T1000 (cell line): ENCODE measurements around the gene MTCH1.

ENCODE experiments used
- DNase-seq: peaks from one replicate; lab custom pipeline; 2025; ENCODE audit warnings: mixed read lengths; lab: John Stamatoyannopoulos, UW

The MTCH1 gene

DNA sequence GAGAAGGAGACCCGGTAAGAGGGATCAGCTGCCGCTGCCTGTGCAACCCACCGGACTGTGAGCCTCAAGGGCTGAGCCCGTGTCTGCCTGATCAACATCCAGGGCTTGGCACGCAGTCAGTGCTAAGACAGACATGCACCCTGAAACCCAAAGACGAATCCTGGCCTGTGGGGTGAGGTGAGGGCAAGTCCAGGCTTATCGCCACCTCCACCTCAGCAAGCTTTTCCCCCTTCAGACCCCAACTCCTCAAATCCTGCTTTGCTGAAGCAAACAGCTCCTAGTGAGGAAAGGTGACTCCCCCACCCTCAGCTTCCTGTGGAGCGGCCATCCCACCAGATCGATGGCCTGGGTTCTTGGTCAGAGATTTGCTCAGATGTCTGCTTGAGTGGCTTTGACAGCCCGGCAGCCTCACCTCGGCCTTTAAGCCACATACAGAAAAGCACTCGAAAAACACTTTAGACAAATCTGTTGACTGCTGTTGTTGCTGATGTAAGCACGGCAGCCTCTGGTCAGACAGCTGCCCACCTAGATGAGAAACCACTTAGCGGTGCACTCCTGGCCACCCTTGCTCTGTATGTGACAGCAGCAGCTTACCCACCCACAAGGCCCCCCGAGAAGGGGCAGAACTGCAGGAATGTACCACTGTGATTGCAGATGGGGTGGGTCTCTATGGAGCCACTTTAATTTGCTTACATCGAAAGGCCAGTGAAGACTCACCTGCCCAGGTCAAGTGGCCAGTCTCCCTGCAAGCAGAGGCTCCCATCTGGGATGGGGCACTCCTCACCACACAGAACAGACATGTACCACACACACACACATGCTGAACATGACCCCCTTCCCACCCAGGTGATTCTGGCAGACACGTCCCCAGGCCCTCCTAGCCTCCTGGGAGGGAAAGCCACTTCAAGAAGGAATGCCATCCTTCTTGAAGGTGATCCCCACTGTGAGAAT lies 14.8 kb downstream of the MTCH1 start:
- DNase-seq, result no peak

DNA sequence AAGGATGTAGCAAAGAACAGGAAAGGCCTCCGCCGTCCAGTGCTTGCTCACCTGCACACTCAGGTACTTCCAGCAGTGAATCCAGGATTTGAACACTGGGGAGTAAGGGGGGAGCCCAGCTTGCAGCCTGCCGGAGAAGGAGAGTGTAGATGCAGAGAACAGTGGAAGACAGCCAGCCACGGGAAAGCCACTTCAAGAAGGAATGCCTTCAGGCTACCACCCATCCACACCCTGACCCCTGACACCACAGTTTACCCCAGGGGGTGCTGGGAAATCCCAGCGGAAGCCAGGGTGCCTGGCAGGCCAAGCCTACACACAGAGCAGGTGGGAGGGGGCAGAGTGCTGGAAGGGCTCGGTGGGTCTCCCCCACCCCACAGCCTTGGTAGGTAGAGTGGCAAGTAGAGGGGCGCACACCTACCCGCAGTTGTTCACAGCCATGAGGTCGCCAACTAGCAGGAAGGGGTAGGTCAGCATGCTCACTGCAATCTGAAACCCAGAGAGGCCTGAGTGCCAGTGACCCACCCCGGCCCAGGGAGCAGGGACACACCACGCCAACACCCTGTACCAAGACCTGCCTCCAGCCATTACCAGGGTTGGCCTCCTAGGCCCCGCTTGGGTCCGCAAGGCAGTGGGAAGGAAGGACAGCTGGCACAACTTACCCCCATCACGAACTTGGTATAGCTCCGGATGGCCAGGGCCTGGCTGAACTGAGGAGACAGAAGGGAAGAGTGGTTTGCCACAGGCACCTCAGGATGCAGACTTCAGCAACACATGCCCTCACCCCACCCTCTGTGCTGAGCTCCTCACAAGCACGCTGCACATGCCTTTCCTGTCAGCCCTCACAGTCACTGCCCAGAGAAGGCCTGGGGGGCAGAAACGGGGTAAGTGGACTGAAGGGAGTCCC lies 15.8 kb downstream of the MTCH1 start:
- DNase-seq, result no peak

DNA sequence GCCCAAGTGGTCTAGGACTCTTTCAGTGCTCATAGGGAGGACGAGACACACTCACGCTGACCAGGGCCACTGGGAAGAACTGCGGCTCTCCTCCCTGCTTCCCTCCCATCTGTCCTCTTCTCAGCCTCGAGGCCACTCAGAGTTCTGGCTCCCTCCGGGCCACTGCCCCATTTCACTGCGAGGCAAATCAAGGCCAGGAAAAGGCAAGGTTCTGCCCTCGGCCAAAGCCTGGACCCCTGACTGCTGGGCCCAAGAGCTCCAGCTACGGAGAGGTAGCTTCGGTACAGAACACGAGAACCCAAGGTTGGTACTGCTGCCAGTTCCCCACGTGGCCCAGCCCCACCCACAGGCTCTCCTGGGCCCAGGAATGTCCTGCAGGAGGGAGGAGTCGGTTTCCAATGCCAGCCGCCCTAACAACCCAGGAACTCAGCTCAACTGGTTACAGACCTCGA lies 16.7 kb downstream of the MTCH1 start:
- DNase-seq, result no peak

DNA sequence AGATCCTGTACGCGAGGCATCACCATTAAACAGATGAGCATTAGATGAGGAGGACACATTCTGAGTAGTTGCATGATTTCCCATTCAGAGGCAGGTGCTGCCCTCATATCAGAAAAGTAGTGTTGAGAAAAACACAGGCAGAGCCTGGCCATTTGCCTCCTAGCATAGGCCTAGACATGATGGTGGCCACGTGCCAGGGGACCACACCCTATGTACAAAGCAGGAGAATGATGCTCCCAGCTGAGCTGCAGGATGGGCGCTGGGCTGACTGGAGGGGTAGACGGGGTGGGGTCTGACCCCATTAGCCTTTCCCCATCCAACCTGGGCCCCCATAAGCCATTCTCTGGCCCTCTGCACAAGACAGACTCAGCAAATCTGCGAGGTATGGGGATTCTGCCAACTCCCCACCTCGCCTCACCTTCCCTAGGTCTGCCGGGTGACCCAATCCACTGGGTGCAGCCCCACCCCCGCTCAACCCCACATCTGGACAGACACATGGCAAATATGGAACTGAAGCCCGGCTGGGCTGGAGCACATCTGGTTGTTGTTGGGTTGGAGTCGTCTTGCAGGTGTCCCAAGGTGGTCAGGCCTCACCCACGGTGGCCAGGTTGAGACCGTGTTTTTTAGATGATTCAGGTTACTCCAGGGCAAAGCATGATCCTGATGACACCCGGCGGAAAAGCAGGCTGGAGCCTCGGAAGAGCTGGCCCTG lies 17.6 kb downstream of the MTCH1 start:
- DNase-seq, result no peak

DNA sequence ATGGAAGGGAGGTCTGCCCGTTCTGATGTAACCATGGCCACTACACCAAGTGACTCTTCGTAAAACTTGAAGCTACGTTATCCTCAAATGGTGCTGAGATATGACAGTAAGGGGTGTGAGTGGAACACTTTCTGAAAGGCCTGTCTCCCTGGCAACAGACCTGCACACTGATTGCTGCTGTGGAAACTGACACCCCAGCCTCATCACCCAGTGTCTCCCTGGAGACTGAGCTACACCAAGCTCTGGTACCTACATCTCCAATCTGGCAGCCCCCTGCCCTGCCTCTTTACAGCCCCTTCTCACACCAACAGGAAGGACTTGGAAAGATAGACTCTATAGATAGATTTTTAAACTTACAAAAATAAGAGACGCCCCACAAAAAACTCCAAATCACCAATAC lies 18.2 kb downstream of the MTCH1 start:
- DNase-seq, result no peak

DNA sequence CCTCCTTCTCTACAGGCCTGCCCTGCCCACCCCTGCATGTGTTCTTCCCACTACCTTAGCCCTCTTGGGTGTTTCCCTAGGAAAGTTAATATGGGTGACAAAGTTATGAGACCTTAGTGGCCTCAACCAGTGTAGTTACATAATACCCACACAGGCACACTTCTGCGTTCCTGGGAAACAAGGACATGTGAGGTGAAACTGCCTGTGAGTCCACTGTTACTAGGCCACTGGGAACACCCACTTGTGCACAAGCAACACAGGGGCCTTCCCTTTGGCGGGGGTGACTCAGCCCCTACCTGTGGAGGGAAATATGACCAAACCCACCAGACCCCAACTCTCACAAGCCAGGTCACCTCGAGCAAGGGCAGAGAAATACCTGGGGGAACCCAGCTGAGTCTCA lies 18.7 kb downstream of the MTCH1 start:
- no peak for DNase-seq

DNA sequence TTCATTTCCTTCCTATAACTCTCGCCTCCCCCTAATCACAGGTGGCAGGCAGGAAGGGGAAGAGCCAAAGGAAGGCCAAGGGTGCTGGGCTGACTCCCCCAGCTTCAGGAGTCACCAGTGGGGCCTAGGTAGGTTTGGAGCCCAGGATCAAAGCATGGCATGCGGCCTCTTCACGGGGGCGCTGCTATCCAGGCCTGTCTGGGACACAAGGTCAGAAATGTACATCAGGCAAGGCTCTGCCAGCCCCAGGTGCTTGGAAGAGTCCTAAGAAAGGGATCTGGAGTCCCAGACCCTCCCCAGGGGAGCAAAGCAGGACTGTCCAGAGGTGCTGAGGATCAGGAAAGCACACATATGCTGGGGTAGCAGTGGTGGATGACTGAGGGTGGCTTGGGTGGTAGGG lies 21.1 kb downstream of the MTCH1 start:
- DNase-seq, result no peak

DNA sequence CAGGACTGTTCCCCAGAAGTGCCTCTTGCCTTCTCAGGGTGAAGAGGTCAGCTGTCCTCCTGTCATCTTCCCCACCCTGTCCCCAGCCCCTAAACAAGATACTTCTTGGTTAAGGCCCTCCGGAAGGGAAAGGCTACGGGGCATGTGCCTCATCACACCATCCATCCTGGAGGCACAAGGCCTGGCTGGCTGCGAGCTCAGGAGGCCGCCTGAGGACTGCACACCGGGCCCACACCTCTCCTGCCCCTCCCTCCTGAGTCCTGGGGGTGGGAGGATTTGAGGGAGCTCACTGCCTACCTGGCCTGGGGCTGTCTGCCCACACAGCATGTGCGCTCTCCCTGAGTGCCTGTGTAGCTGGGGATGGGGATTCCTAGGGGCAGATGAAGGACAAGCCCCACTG lies 21.6 kb downstream of the MTCH1 start:
- DNase-seq, result no peak

DNA sequence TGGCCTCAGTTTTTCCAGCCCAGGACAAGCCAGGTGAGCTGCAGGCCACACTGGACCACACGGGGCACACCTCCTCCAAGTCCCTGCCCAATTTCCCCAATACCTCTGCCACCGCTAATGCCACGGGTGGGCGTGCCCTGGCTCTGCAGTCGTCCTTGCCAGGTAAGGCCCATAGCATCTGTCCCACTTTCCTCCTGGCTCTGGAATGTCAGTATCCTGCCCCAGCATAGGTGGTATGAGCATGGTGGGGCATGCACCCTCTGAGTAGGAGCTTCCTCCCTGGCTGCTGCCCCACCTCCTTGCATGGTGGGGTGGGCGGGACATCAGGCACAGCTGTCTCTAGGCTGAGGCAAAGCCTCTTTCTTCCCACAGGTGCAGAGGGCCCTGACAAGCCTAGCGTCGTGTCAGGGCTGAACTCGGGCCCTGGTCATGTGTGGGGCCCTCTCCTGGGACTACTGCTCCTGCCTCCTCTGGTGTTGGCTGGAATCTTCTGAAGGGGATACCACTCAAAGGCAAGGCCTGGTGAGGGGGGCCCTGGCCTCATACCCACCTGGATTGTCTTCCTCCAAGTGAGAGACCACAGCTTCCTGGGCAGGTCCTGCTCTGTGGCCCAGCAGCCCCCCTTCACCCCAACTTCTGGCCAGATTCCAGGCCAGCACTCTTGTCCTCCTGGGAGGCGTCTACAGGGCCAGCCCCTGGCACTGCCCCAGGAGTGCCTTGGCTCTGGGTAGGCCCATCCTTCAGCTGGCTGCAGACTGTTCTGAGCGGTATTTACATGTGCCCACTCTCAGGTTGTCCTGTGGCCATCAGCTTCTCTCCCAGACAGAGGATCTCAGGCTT lies 22.3 kb downstream of the MTCH1 start:
- no peak for DNase-seq

DNA sequence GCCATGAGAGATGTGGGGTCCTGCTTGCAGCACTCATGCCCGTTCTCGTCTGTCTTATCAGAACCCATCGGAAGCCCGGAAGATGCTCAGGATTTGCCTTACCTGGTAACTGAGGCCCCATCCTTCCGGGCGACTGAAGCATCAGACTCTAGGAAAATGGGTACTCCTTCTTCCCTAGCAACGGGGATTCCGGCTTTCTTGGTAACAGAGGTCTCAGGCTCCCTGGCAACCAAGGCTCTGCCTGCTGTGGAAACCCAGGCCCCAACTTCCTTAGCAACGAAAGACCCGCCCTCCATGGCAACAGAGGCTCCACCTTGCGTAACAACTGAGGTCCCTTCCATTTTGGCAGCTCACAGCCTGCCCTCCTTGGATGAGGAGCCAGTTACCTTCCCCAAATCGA lies 23.1 kb downstream of the MTCH1 start:
- DNase-seq, result no peak

DNA sequence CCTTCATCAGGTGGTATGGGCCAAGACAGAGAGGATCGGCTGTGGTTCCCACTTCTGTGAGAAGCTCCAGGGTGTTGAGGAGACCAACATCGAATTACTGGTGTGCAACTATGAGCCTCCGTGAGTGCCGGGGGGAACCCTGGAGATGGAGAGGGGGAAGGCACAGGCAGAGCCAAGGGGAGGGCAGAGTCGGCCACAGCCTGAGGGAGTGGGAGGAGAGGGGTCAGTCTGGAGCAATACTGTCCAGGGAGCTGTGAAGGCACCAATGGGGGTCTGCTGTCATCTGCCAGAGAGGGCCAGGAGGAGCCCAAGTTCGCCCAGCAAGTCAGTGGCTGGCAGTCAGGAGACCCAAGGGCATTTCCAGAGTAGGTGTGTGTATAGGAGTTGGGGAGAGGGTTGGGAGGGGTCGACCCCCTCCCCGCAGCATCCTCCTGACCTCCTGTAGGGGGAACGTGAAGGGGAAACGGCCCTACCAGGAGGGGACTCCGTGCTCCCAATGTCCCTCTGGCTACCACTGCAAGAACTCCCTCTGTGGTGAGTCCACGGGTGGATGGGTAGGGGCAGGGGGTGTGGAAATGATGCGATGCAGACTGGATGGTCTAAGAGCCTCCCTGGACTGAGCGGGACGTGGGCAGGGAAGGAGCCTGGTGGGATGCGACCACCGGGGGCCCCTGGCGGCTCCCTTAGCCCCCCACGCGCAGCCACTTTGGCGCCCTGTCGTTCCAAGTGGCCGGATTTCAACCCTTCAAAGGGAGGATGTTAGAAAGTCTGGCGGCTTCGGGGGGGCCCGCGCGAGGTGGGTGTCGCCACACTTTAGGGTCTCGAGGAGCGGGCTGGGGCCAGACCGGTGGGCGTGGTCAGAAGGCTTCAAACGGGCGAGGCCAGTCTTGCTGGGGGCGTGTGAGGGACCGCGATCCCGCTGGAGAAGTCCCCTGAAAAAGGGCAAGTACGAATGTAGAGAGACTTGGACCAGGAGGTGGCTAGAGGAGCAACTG lies 24.3 kb downstream of the MTCH1 start:
- DNase-seq, result no peak

DNA sequence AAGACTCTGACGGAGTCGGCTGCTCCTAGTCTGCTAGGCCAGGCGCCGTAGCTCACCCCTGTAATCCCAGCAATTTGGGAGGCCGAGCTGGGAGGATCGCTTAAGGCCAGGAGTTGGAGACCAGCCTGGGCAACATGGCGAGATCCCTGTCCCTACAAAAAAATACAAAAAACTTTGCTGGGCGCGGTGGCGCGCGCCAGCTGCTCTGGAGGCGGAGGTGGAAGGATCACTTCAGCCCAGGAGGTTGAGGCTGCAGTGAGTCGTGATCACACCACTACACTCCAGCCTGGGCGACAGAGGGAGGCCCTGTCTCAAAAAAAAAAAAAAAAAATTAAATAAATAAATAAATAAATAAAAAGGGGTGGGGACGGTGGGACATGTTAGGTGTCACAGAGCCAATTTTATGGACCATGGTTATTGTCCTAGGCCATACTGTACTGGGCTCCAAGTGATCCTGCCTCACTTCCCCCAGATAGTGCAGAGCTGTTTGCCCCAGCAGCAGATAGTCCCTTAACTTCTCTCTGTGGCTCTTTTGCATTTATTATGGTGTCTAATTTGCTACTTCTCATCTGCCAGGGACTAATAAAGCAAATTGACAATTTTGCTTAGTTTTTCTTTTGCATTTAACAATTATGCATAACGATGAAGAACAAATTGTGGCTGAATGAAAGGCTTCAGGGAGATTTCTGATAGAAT lies 26.3 kb downstream of the MTCH1 start:
- no peak for DNase-seq

DNA sequence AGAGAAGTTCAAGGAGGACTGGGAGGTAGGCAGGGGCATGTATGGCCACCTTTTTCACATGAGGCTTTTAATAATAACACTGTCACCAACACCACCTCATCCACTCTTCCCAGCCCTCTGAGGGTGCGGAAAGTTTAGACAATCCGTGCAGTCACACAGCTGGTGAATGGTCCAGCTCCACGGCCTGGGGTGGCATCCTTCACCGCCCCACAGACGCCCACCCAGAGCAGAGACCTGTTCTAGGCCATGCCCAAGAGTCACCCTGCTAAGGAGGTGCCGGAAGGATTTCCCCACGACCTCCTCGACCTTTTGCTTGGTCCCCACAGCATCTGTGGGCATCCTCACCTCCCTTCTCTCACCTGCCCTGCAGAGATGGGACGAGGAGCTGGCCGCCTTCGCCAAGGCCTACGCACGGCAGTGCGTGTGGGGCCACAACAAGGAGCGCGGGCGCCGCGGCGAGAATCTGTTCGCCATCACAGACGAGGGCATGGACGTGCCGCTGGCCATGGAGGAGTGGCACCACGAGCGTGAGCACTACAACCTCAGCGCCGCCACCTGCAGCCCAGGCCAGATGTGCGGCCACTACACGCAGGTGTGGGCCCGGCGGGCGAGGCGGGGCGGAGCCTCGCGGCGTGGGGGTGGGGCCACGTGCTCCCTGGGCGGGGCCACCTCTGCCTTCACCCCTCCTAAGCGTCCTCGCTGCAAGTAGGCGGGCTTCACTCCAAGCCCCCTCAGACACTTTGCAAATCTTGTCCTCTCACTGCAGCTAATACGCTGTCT lies 27.0 kb downstream of the MTCH1 start:
- DNase-seq, result no peak

DNA sequence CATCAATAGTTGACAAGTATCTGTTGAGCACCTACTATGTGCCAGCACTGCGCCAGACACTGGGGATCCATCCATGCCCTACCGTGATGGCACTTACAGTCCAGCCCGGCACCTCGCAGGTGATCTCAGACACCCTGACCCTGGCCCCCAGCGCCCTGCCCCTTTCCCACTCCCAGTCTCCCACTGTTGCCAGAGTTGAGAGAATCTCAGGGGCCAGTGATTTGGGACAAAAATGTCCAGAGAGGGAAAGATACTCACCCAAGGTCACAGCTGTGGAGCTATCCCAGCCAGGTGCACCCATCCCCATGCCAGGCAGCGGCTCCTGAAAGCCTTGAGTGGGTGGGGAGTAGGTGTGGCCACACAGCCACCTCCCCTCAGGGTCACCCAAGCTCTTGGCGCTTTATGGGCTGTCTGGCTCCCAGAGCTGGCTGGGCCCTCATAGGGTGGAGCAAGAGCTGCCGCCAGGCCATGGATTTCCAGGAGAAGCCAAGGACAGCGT lies 28.2 kb downstream of the MTCH1 start:
- no peak for DNase-seq

DNA sequence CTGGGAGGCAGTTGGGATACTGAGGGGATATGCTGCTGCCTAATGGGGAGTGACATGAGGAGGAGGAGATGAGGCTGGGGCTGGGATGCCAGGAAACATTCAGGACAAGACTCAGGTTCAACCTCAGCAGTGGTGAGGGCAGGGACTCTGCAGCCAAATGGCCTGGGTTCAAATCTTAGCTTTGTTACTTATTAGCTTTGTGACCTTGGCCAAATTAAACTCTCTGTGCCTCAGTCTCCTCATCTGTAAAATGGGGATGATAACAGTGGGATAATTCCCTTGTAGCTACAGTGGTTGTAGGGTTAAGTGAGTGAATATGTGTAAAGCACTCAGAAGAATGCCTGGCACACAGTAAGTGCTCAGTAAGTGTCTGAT lies 29.6 kb downstream of the MTCH1 start:
- no peak for DNase-seq

DNA sequence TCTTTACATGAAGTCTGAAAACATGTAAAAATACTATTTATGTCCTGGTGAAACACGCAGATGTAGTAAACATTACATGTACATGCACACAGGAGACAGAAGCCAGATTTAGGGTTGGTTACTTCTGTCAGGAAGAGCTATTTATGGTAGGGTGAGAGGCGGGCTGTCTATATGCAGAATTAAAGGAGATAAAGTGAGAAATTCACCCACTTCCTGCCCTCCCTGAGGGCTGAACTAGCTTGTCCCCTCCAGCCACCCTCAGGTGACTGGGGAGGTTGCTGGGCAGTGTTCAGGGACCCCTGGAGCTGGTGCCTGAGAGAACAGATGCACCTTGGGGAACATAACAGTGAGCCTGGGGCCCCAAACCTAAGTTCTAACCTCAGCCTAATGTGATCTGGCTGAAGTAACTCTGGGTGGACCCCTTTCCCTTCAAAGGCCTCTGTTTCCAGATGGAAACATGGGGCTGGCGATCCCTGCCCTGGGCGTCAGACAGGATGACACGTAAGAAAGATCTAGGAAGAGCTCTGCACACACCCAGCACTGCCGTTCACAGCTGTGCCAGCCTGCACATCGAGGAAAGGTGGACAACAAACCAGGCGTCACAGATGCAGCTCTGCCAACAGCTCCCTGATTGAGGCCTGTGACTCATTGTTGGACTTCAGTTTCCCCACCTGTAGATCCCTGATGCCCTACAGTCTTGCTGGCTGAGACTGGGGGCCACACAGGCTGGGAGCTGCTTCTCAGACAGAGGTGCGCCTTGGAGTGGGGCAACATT lies 30.1 kb downstream of the MTCH1 start:
- no peak for DNase-seq

DNA sequence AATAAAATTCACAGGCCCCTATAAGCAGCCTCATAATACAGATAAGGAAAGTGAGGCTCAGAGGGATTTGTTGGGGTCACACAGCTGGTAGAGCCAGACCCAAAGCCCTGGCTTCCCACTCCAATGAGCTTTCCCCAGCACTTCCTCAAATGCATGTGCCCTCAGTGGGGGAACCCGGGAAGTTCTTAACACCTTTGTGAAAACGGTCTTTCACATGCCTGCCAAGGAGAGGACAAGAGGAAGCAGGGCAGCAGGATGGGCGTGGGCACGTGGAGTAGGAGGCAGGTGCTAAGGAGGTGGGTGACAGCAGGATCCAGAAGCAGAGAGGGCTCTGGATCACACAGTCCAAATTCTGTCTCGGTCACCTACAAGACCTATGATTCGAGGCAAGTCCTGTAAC lies 30.9 kb downstream of the MTCH1 start:
- no peak for DNase-seq
